A549 (cell line): ENCODE data around the gene DYRK3. TPM values are rescaled to one million over a fixed set of nuclear protein-coding genes. Genes with fewer than 3 reads are reported as not detected.

Experiments
- ATAC-seq, 2 experiments: fragments of 200-7000 bp in 1 of 2; fragments of >200 bp in 1 of 2; cut with Nextera tagmentation in 1 of 2; cut with Tn5 transposase in 1 of 2; 3 replicates each; pipeline versions ENCODE4 v1.8.0 to v1.9.1; 2018 to 2020; ENCODE audit warnings: mild to moderate bottlenecking in 1 of 2, moderate library complexity in 1 of 2
- CTCF ChIA-PET: fragments of 300-600 bp; sonication (Branson Sonifier 250); formaldehyde crosslinking; extraction: SDS; loops from one replicate; lab custom pipeline; 2021; ENCODE audit warnings: antibody characterized with exemption, inconsistent platforms; lab: Yijun Ruan, JAX
- POLR2A ChIA-PET: fragments of 350-600 bp; formaldehyde crosslinking; extraction: SDS; loops from one replicate; lab custom pipeline; 2021; ENCODE audit warnings: antibody characterized with exemption, inconsistent platforms; lab: Yijun Ruan, JAX
- DNase-seq, 2 experiments: peaks; one replicate each; pipeline versions ENCODE4 v3.0.0 to v3.0.0-alpha.2; 2011 to 2016; ENCODE audit warnings: low read depth in 1 of 2, low spot score in 1 of 2
- FAIRE-seq: peaks from 2 replicates; lab custom pipeline; 2011; peaks lifted over from hg19 to GRCh38; lab: Jason Lieb, UNC
- H3K27ac ChIP-seq, 2 experiments: fragments of >200 bp; sonication (Bioruptor Twin); formaldehyde crosslinking; 3 replicates each; pipeline ENCODE4 v1.5.1; 2016 to 2017
- H3K4me1 ChIP-seq: fragments of >200 bp; sonication (Bioruptor Twin); formaldehyde crosslinking; 3 replicates; pipeline ENCODE4 v1.6.1; 2016
- H3K4me2 ChIP-seq: fragments of >200 bp; sonication (Bioruptor Twin); formaldehyde crosslinking; 3 replicates; pipeline ENCODE4 v1.6.1; 2016
- H3K4me3 ChIP-seq: fragments of >200 bp; sonication (Bioruptor Twin); formaldehyde crosslinking; 3 replicates; pipeline ENCODE4 v1.5.1; 2016
- H3K9me3 ChIP-seq: fragments of >200 bp; sonication (Bioruptor Twin); formaldehyde crosslinking; 3 replicates; pipeline ENCODE4 v1.6.1; 2016
- FOXS1 ChIP-seq: fragments of 250-450 bp; sonication (Bioruptor Pico); IDR thresholded peaks from 2 replicates; pipeline ENCODE4 v1.5.0; 2020; ENCODE audit warnings: mild to moderate bottlenecking, moderate library complexity
- HOXB13 ChIP-seq: fragments of 250-450 bp; sonication (Bioruptor Pico); IDR thresholded peaks from 2 replicates; pipeline ENCODE4 v1.5.0; 2020; ENCODE audit warnings: low read depth, mild to moderate bottlenecking, moderate library complexity
- HOXB5 ChIP-seq: fragments of 250-450 bp; sonication (Bioruptor Pico); IDR thresholded peaks from 2 replicates; pipeline ENCODE4 v1.5.0; 2020; ENCODE audit warnings: mild to moderate bottlenecking, moderate library complexity
- MYC ChIP-seq: IDR thresholded peaks from 2 replicates; pipeline ENCODE4 v1.6.1; 2012; ENCODE audit warnings: mild to moderate bottlenecking, inconsistent platforms, low read length, improper control_type of control experiment, borderline replicate concordance
- NR3C1 ChIP-seq: fragments of >200 bp; sonication (Bioruptor Twin); formaldehyde crosslinking; IDR thresholded peaks from 3 replicates; pipeline ENCODE4 v1.6.1; 2017
- POLR2A ChIP-seq: IDR thresholded peaks from 2 replicates; pipeline ENCODE4 v1.6.1; 2012; ENCODE audit warnings: mild to moderate bottlenecking, low read length
- POLR2AphosphoS2 ChIP-seq: conservative IDR thresholded peaks from 2 replicates; pipeline ENCODE4 v1.6.1; 2012; ENCODE audit warnings: low read length, improper control_type of control experiment, inconsistent platforms
- TP53 ChIP-seq: fragments of 250-450 bp; sonication (Bioruptor Pico); IDR thresholded peaks from 2 replicates; pipeline ENCODE4 v1.5.0; 2021; ENCODE audit warnings: mild to moderate bottlenecking, moderate library complexity
- ZFP36 ChIP-seq: fragments of 450-650 bp; IDR thresholded peaks from 2 replicates; pipeline ENCODE4 v1.6.1; 2014; ENCODE audit warnings: borderline replicate concordance; ENCODE audit not compliant: partially characterized antibody
- WGBS: methylation state at CpG from one replicate; pipeline ENCODE4 v1.1.6; 2017; ENCODE audit errors: missing lambda C conversion rate; 5-methylcytosine and 5-hydroxymethylcytosine counted together
- polyA plus RNA-seq, 4 experiments: library from polyadenylated mRNA; depleted of rRNA in 3 of 4; stranded (reverse); fragments of >200 nt; fragmentation: RNase III in 1 of 4; extraction: RNeasy Plus Mini Kit Qiagen cat#74134 plus additional on column Dnase treatment in 1 of 4; gene quantifications; 2 replicates in 3 of 4; 3 replicates in 1 of 4; pipeline ENCODE4 v1.2.3, GENCODE V29; 2011 to 2017
- TF ChIP-seq, protein P1 (sequence below): fragments of 450-650 bp; IDR thresholded peaks from 2 replicates; pipeline ENCODE4 v1.6.1; 2014; ENCODE audit warnings: antibody characterized with exemption
- TF ChIP-seq, protein P2 (sequence below): IDR thresholded peaks from 2 replicates; pipeline ENCODE4 v1.6.1; 2012
- TF ChIP-seq, protein P3 (sequence below): fragments of >200 bp; sonication (Bioruptor Twin); formaldehyde crosslinking; IDR thresholded peaks from 3 replicates; pipeline ENCODE4 v1.6.1; 2016
- TF ChIP-seq, protein P4 (sequence below): fragments of >200 bp; sonication (Bioruptor Twin); formaldehyde crosslinking; IDR thresholded peaks from 3 replicates; pipeline ENCODE4 v1.5.1; 2016
- TF ChIP-seq, protein P5 (sequence below): fragments of 200-600 bp; sonication (generic); IDR thresholded peaks from 2 replicates; pipeline ENCODE4 v1.6.1; 2016; ENCODE audit warnings: antibody characterized with exemption, mild to moderate bottlenecking, moderate library complexity

The DYRK3 gene
- polyA plus RNA-seq, 2 of the 4 experiments (the other 2 are of a cell fraction): 7.3 to 8.7 TPM

DNA sequence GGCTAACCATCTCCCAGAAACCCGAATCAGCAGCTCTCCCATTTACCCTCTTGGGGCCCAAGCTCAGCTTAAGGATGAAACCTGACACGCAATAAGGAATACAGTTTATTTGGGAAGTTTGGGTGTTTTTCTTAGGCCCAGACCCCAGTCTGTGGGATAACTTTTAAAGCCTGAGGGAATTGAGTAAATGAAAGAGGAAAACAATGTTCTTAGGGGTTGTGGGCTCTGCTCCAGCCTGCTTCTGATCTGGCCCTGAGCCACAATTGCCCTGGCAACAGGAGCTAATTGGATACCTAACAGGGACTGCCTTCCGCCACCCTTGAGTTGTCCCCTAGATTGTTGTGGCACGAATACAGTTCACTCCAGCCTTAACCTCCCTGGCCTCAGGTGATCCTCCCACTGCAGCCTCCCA is 20.1 kb downstream of the DYRK3 start (continued):
- TF ChIP-seq, protein P1, sequence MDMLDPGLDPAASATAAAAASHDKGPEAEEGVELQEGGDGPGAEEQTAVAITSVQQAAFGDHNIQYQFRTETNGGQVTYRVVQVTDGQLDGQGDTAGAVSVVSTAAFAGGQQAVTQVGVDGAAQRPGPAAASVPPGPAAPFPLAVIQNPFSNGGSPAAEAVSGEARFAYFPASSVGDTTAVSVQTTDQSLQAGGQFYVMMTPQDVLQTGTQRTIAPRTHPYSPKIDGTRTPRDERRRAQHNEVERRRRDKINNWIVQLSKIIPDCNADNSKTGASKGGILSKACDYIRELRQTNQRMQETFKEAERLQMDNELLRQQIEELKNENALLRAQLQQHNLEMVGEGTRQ: no peak
- no peak for TF ChIP-seq ZFP36

DNA sequence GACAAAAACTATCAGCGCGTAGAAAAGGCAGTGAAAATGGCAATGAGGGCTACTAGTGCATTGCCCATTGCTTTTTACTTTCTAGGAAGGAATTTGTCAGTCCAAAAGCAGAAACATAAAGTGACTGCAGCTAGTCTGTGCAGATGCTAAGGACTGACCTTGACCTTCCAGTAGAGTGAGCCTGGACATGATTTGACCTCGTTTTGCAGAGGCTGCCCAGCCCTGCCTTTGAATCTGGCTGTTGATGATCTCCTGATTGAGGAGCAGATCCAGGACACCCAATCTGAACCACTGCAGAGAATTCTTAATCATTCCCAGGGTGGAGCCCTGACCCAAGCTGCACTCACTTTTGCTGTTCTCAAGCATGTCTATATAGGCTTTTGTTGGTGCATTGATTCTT is 21.6 kb downstream of the DYRK3 start:
- 66% methylated on average over 3 of the region's 3 CpGs for WGBS
- no peak for FAIRE-seq
- POLR2A ChIA-PET: interaction anchor here (1.2 kb wide), 1 partner anchor 21 kb away, joined by 3 read pairs; the partner anchor contains the start of gene DYRK3

More for the DNA sequence above, 21.6 kb downstream of the DYRK3 start:
- DNase-seq: no peak
- Histone ChIP-seq H3K9me3 (no peaks in the 10 kb centered on the region), H3K4me2 (no peak overlapping the region), H3K27ac (no peak overlapping the region), H3K4me1 (0 out of 3 replicates have a peak, but pooled peaks cover 2% of the 10 kb centered on the region), H3K4me3 (no peak overlapping the region)
- no peak for TF ChIP-seq POLR2AphosphoS2
- TF ChIP-seq, protein P2, sequence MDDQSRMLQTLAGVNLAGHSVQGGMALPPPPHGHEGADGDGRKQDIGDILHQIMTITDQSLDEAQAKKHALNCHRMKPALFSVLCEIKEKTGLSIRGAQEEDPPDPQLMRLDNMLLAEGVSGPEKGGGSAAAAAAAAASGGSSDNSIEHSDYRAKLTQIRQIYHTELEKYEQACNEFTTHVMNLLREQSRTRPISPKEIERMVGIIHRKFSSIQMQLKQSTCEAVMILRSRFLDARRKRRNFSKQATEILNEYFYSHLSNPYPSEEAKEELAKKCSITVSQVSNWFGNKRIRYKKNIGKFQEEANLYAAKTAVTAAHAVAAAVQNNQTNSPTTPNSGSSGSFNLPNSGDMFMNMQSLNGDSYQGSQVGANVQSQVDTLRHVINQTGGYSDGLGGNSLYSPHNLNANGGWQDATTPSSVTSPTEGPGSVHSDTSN: no peak
- TF ChIP-seq MYC: no peak
- TF ChIP-seq FOXS1 (CRISPR knock-in tag): no peak
- TF ChIP-seq, protein P3, sequence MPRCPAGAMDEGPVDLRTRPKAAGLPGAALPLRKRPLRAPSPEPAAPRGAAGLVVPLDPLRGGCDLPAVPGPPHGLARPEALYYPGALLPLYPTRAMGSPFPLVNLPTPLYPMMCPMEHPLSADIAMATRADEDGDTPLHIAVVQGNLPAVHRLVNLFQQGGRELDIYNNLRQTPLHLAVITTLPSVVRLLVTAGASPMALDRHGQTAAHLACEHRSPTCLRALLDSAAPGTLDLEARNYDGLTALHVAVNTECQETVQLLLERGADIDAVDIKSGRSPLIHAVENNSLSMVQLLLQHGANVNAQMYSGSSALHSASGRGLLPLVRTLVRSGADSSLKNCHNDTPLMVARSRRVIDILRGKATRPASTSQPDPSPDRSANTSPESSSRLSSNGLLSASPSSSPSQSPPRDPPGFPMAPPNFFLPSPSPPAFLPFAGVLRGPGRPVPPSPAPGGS: no peak
- no peak for TF ChIP-seq HOXB13
- no peak for TF ChIP-seq NR3C1
- TF ChIP-seq, protein P4, sequence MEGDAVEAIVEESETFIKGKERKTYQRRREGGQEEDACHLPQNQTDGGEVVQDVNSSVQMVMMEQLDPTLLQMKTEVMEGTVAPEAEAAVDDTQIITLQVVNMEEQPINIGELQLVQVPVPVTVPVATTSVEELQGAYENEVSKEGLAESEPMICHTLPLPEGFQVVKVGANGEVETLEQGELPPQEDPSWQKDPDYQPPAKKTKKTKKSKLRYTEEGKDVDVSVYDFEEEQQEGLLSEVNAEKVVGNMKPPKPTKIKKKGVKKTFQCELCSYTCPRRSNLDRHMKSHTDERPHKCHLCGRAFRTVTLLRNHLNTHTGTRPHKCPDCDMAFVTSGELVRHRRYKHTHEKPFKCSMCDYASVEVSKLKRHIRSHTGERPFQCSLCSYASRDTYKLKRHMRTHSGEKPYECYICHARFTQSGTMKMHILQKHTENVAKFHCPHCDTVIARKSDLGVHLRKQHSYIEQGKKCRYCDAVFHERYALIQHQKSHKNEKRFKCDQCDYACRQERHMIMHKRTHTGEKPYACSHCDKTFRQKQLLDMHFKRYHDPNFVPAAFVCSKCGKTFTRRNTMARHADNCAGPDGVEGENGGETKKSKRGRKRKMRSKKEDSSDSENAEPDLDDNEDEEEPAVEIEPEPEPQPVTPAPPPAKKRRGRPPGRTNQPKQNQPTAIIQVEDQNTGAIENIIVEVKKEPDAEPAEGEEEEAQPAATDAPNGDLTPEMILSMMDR: no peak
- TF ChIP-seq TP53 (CRISPR knock-in tag): no peak
- no peak for TF ChIP-seq HOXB5 (CRISPR knock-in tag)
- TF ChIP-seq, protein P1: no peak
- no peak for TF ChIP-seq POLR2A
- TF ChIP-seq, protein P5, sequence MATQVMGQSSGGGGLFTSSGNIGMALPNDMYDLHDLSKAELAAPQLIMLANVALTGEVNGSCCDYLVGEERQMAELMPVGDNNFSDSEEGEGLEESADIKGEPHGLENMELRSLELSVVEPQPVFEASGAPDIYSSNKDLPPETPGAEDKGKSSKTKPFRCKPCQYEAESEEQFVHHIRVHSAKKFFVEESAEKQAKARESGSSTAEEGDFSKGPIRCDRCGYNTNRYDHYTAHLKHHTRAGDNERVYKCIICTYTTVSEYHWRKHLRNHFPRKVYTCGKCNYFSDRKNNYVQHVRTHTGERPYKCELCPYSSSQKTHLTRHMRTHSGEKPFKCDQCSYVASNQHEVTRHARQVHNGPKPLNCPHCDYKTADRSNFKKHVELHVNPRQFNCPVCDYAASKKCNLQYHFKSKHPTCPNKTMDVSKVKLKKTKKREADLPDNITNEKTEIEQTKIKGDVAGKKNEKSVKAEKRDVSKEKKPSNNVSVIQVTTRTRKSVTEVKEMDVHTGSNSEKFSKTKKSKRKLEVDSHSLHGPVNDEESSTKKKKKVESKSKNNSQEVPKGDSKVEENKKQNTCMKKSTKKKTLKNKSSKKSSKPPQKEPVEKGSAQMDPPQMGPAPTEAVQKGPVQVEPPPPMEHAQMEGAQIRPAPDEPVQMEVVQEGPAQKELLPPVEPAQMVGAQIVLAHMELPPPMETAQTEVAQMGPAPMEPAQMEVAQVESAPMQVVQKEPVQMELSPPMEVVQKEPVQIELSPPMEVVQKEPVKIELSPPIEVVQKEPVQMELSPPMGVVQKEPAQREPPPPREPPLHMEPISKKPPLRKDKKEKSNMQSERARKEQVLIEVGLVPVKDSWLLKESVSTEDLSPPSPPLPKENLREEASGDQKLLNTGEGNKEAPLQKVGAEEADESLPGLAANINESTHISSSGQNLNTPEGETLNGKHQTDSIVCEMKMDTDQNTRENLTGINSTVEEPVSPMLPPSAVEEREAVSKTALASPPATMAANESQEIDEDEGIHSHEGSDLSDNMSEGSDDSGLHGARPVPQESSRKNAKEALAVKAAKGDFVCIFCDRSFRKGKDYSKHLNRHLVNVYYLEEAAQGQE: no peak
- no peak for ATAC-seq
- CTCF ChIA-PET: interaction anchor here (1.3 to 19.9 kb wide), 5 partner anchors 9 to 69 kb away, joined by 5 to 452 read pairs (median 17); partner anchors contain the start of gene DYRK3
